Activated naive CD4-positive, alpha-beta T cell treated with anti-CD3 and anti-CD28 coated beads, Interleukin-2, amount 50 U/mL, for 16 hours (primary cell): ENCODE results near the gene HADHB.

ENCODE experiments used
- DNase-seq: peaks from one replicate; pipeline ENCODE4 v3.0.0-alpha.2; 2020

The HADHB gene

DNA sequence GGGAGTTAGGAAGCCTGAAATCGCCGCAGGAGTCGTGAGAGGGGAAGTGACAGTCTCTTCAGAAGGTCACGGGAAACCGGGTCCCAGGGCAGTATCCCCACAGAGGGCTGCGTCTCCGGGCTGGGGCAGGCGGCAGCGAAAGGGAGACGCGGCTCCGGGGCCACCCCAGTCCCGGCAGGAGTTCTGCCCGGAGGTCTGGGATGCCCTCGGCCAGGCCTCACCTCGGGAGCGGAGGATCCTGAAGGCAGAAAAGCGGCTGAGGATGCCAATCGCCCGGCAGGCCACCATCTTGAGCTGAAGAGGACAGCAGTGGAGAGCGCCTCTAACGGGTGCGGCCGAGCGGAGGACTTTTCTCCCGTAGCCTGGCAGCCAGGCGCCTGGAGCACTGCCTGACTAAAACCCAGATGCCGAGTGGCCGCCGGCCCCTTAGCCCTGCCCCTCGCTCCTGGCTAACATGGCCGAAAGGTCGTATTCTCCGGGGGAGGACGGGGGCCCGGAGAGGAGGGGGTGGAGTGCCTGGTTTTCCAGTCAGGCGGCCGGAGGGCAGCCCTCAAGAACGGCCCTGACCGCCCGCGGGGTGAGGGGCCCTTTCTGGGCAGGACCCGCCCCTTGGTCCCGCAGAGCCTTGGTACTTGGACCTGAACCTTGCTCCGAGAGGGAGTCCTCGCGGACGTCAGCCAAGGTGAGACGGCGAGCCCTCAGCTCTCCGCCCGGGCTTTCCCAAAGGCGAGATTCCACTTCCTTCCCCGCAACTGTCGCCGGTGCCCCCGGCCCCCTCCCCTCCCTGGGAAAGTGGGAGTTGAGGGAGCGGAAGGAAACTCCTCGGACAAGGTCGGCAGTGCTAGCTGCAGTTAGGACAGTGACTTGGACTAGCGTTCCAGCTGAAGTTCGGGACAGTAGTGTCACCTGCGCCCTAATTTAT, at the start of gene HADHB, which contains the start of gene HADHA:
Gene HADHB, plus strand, starts transcription at position 631 of the 922 bp plus-strand sequence. CDS start 9,316 bp downstream, outside the sequence.
Gene HADHA, minus strand, starts transcription at position 324 of the 922 bp plus-strand sequence. Its CDS starts 36 bp downstream, at position 288.
- peak; percentile 87 for DNase-seq

DNA sequence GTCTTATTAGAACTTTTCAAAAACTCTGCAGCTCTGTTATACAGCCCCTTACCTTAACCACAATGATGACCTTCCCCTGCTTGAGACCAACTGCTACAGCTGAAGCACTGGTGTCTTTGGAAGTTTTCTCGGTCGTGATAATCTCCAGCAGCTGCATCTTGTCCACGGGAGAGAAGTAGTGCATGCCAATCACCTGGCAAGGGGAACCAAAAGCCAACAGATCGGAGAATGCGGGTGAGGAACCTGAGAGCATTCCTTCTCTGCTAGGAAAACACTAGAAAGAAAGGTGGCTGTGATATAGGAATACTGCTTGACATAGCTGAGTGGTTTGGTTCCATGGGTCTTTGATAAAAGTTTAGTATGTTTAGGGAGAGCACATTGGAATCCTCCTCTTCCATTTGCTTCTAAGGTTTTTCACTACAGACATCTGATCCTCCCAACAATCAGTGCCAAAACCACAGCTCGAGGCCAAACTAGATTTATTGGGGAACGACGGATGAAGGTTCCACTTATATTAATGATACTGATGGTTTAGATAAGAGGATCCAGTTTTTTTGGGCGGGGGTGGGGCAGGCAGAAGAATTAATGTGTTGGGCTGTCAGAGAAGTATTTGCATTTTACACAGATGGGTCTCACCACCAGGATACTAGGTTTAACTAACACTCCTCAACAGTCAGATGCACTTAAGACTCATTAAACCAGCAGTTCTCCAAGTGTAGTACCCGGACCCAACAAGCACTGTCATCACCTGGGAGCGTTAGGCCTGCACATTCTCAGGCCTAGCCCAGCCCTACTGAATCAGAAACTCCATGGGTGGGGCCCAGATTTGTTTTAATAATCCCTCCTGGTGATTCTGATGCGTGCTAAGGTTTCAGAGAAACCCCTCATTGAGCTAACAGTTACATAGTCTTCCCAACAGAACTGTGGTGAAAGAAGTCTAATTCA, 49.4 kb upstream of the HADHB start:
- no peak for DNase-seq

DNA sequence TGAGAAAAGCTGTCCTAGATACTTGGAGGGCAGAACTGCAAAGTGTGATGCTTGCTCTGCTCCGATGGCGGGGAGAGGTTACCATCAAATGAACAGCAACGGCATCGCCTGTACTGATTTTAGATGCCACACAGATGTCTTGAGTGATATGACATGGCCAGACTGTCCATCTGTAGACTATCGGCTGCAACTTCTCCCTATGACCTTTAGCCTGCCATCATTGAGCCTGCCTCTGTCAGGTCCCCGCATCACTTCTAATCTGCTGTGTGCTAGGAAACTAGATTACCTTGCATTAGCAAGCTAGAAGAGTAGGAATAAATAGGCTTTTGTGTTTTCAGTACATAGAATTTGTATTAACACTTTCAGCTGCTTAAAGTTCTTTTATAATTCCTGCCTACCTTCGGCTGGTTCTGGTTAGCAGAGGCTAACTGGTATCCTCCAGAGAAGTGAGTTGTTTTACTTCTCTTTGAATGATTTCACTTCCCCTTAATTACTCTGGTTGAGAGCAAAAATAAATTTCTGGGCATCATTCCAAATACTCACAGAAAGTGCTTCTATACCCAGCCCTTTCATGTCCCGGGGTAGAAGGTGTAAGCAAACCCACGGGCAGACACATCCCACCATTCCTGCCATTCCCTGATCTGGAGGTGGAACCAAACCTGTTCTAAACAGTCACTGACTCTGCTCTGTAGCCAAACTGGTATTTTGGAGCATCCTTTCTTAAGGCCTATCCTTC, 47.9 kb upstream of the HADHB start:
- DNase-seq = no peak

DNA sequence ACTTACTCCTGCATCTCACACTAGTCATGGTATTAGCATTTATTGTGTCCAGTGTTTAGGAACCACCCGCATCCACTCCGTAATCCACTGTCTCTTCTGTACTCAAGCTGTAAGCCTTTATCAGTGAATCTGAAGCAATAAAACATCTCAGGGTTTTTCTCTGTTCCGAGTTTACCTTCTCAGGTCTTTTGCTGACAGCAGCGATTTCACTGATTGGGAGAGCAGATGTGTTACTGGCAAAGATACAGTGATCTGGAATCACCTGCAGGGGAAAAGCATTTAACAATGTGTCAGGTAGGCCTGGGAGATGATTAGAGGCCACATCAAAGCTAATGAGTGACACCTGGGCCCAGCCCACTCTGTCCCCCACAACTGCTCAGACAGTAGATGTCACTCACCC, 47.2 kb upstream of the HADHB start:
- no peak for DNase-seq

DNA sequence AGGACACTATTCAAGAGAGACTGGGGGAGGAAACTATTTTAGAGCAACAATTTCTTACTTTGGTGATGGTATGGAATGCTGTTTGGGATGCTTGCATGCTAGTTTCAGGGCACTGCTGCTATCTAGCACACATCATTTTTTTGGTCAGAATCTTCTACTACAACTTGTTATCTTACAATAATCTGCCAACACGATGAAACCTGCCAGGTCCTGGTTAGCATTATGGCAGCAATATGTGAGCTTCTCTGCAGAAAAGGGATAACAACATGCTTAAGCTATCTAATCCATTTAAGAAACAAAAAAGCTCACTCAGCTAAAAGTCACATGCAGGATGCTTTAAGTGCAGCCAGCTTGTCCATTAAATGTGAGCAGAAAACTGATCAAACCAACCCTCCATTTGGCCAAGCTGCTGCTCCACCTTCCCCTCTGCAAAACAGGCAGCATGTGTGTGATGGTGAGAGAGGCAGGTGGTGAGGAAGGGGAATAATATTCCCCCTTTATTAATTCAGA, 41.7 kb upstream of the HADHB start:
- DNase-seq = no peak

DNA sequence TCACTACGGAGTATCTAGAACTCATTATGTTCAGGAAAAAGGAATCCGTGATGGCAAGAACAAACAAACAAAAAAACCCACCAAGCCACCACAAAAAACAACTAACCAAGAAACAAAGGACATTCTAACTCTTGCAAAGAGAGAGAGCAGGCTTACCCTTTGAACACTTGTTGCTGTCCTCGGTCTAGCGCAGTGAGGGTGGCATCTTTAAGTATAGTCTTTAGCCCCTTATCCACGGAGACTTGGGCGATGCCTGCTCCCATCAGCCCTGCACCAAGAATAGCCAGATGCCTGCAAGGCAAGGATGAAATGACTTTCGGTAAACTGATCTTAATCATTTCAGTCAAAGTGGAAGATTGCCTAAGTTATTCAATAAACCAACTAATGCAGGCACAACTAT, 40.8 kb upstream of the HADHB start:
- no peak for DNase-seq

DNA sequence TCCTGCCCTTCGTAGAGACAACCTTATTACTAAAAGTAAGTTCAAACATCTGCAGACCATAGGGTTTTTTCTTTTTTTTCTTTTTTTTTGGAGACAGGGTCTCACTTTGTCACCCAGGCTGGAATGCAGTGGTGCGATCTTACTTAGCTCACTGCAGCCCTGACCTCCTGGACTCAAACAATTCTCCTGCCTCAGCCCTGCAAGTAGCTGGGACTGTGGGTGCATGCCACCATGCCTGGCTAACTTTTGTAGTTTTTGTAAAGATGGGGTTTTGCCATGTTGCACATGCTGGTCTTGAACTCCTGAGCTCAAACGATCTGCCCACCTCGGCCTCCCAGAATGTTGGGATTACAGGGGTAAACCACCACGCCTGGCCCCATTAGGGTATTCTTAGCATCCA, 32.7 kb upstream of the HADHB start:
- DNase-seq = no peak

DNA sequence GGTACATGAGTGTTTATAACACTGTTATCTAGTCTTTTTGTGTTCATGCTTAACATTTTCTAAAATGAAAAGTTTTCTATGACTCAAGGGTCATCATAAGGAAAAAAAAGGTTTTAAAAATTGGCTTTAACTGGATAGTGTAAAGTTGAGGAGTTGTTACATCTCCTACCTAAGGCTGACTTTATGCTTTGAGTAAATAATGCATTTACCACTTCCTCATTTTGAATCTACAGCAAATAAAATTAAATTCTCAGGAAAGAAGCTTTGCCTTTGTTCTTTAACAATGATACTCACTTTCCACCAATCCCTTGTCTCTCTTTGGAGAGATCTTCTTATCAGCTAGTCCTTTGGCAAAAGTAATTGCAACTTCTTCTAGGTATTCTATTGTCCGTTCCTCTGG, 30.0 kb upstream of the HADHB start:
- no peak for DNase-seq

DNA sequence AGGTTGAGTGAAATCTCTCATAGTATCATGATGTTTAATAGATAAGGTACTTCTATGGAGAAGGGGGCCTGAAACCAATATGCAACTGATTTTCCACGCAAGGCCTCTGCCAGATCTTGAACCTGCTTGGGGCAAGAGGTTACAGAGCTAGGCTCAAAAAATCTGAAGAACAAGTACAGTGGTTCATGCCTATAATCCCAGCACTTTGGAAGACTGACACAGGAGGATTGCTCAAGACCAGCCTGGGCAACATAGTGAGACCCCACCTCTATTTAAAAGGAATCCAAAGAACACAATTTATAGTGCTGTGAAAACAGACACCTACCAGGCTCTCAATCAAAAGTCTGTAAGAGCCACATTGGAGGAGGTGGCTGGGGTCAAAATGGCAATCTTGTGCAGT, 28.9 kb upstream of the HADHB start:
- no peak for DNase-seq

DNA sequence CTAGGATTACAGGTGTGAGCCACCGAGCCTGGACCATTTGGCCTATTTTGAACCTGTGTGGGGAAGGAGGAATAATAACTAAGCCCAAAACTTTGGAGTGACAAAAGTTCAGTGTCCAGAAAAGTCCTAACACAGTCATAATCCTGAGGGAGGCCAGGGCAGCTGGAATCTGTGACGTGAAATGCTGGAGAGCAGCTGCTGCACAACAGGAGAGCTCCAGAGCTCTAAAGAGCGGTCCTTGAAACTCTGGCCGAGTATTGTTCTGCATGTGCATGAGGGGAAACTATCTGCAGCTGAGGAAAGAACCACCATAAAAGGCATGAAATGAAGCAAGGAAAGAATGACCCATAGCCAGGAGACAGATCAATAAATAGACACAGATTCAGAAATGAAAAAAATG, 28.2 kb upstream of the HADHB start:
- DNase-seq = no peak

DNA sequence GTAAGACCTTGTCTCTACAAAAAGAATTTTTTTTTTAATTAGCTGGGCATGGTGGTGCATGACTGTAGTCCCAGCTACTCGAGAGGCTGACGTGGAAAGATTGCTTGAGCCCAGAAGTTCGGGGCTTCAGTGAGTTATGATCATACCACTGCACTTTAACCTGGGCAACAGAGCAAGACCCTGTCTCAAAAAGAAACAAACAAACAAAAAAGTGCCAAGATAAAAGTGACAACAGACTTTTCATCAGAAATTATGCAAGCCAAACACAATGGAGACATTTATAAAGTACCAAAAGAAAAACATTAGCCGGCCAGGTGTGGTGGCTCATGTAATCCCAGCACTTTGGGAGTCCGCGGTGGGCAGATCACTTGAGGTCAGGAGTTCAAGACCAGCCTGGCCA, 27.0 kb upstream of the HADHB start:
- no peak for DNase-seq

DNA sequence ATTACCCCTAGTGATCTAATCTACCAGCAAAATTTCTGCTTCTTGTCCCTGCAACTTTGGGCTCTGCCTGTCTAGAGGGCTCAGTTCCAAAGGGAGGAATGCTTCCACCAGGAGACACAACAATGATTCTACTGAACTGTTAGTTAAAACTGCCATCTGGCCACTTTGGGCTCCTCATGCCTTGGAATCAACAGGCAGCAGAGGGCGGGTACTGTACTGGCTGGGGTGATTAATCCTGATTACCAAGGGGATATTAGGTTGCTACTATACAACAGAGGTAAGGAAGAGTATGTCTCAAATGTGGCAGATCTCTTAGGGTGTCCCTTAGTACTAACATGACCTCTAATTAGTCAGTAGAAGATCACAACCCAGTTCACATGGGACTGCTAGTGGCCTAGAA, 21.7 kb upstream of the HADHB start:
- DNase-seq = no peak

DNA sequence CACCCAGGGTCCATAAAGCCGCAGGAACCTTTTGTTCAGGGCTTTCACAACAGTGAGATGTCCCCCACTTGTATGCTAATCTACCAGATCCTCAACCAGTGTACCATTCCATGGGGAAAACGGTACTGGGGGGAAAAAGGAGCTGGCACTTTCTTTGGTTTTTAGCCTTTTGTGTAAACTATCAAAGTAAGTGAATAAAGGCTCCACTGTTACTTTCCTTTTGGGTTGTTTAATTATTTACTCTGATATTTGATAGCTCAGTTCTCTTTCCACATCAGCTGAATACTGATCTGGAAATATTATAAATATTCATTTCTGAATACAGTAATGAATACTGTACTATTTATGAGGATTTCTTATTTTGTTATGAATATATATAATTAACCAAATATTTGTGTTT, 20.6 kb upstream of the HADHB start:
- DNase-seq = no peak

DNA sequence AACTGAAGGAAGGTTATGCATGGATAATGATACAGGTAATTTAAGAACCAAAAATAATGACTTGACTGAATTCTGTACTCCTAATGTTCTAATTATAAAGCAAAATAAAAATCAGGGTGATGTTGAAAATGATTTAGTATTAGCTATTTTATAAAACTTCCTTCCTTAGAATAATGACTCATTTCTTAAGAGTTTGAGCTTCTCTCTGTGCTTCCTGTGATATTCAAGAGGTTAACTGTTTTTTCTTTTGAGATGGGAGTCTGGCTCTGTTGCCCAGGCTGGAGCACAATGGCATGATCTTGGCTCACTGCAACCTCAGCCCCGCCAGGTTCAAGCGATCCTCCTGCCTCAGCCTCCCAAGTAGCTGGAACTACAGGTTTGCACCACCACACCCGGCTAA, 15.1 kb upstream of the HADHB start:
- DNase-seq = no peak

DNA sequence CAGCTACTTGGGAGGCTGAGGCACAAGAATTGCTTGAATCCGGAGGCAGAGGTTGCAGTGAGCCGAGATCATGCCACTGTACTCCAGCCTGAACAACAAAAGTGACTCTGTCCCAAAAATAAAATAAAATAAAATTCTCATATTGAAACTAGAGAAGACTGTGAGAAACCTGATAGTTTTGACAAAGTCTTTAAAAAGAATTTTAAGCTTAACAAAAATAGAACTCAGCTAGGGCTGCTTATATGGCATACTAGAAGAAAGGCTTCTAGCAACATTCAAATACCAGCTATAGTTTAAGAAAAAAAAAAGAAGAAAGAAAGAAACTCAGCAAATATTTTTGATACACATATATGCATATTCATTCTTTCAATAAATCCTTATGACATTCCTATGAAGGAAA, 13.9 kb upstream of the HADHB start:
- no peak for DNase-seq

DNA sequence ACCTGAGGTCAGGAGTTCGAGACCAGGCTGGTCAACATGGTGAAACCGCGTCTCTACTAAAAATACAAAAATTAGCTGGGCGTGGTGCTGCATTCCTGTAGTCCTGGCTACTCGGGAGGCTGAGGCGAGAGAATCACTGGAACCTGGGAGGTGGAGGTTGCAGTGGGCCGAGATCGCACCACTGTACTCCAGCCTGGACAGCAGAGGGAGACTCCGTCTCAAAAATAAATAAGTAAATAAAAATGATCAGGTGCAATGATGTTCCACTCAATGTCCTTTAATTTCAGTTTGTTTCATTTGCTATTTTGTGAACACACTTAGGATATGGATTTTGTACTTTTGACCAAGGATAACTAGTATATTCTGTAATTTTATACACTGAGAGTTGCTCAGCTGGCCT, 9.7 kb upstream of the HADHB start:
- DNase-seq = no peak

DNA sequence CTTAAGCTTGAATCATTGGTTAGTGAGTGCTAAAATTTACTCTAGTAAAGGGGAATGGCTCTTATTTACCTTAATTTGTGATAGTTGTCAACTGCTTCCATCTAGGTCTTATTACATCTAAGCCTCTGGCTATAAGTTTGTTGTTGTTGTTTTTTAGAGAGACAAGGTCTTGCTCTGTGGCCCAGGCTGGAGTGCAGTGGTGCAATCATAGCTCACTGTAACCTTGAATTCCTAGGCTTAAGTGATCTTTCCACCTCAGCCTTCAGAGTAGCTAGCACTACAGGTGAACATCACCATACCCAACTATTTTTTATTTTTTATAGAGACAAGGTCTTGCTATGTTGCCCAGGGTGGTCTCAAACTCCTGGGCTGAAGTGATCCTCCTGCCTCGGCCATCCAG, 6.9 kb upstream of the HADHB start:
- no peak for DNase-seq

DNA sequence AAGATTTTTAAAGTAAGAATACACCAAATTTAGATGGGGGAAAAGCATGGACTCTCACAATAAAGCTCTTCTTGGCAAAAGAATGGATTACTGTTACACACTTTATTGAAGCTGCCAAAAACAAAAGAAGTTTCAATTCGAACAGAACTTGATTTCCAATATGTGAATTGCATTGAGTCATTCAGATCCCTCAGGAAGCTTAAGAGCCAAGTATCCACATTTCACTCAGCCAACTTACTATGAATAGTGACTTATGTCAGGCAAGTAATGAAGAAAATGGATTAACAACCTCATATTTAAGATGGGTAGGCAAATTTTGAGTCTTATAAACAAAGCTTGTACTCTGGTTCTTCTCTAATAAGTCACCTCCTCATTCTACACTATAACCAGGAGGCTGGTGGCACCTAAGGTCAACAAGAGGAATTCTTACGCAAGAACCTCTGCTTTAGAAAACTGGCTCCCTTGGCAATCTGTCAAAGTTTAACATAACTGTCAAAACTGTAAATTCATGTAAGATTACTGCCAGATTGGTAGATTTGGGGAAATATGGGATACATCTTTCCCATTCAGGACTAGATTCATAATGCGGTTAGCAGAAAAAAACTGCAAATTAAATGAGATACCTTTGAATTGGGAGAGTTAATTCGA, 6.3 kb upstream of the HADHB start:
- DNase-seq = no peak

DNA sequence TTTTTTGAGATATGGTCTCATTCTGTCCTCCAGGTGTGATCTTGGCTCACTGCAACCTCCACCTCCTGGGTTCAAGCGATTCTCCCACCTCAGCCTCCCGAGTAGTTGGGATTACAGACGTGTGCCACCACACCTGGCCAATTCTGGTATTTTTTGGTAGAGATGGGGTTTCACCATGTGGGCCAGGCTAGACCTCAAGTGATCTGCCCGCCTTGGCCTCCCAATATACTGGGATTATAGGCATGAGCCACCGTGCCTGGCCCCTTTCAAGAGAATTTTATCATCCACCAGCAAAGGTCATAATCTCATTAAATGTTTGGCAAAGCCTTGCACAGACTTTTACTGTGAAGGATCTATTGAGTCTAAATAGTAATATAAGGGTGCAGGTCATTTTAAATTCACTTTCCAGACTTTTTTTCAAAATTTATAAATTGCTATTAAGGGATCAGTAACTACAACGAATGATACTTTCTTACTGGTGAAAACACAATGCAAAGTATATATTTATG, 2.8 kb upstream of the HADHB start:
- no peak for DNase-seq

DNA sequence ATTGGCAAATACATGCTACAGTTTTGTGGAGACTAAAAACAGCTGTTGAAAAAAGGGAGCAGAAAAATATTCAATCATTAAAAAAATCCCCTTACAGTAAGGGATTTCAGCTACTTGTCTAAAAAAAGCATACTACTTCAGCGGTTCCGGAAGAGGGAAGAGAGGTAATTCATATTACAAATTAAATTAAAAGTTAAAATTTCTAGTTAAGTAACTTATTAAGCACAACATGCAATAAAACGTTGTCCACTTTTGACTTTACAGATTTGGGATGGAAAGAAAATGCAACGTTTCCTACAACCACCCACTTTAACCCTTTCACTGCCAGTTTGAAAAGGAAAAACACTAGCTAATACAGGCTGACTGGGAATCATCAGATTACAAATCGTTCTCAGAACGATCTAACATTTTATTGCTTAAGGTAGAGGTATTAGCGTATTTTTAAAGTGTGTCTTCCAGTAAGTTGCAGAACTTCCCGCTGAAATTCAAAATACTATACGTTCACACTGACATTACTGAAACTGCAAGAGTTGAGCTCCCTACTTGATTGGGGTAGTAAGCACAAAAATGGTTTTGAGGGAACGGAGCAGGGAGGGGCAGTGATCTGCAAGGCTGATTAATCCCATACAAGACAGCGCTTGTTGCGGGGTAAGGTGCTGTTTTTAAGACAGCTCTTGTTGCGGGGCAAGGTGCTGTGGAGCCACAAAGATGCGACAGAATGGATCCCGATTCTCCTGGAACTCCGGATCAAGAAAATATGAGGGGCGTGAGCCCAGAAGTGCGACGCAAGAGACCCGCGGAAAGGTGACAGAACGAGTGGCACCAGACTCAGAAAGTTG, 1.1 kb upstream of the HADHB start:
- peak; percentile 16 for DNase-seq

DNA sequence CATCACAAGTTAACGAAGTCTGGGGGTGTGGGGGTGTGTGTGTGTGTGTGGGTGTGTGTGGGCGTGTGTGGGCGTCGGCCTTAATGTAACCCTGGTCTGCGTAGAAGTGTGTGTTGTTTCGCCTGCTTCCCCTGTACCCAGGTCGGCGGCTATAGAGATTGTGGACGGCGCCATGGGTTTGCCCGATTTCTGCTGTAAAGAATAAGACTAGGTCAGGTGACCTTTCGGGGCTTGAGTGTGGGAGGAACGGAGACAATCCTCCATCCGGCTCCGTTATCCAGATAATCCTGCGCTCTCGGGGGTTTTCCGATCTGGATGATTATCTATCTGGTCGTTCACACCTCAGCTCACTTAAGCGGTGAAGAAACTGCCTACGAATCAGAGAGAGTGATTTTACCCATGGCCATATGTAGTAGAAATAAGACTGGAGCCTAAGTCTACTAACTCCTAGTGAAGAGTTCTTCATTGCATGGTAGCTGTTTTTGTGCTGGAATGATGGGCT, 543 bp downstream of the HADHB start:
- no peak for DNase-seq
